ENCODE measurements around the gene TASOR2. TPM values are rescaled to one million over a fixed set of nuclear protein-coding genes. Genes with fewer than 3 reads are reported as not detected.
A peak's percentile ranks its signal among the peaks of the same experiment; 100 is the strongest.

Gene TASOR2
- total RNA-seq, 1 donor from 2014 or later: 86.1 TPM

DNA sequence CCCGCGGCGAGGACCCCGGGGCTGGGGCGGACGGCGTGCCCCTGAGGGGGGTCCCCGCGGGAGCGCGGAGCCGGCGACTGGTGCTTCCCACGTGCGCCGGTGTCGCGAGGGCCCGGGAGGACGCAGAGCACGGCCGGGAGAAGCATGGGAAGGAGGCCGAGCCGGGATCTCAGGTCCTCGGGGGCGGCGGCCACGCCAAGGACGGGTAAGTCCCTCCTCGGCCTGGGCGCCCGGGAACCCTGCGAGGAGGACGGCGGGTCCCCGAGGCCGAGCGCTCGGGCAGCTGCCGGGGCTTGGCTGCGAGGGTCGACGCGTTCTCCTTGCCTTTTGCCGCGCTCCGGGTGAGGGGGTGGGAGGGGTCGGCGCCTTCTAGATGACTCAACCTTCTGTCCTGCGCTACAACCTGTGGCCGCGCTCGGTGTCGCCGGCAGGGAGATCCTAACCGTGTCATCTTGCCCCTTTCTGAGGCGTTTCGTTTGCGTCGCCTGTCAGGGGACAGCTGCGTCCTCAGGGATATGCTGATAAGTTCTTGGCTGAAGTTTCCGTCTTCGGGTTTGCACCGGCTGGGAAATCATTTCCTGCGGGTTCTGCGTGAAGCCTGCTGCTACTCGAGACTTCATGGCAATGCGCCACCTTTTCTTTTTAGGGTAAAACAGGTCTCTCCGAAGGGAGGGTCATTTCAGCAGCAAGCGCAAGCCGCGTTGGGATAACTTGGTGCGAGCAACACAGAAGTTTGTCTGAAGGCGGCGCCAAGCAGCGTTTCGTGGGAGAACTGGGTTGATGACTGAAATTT is 529 bp downstream of the TASOR2 start:
- DNase-seq: peak; percentile 28

DNA sequence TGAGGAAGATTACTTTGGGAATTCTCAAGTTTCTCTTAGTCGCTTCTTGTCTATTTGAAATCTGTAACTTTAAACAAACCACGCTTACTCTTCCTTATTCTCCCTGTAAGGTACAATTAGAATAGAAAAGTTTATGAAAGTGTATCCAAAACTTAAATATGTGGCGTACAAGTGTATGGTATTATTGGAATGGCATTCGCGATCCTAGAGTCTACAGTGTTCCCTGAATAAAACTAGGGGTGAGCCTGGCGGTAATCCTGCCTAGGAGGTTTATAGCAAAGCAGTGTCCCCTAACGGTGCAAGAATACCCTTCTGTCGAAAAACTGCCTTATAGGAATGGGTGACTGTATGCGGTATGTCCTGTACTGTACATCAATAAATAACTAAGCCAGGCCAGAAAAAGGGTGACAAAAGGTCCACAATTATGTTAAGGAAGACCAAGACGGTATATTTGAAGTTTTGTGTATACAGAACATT is 1.2 kb downstream of the TASOR2 start:
- no peak for DNase-seq

DNA sequence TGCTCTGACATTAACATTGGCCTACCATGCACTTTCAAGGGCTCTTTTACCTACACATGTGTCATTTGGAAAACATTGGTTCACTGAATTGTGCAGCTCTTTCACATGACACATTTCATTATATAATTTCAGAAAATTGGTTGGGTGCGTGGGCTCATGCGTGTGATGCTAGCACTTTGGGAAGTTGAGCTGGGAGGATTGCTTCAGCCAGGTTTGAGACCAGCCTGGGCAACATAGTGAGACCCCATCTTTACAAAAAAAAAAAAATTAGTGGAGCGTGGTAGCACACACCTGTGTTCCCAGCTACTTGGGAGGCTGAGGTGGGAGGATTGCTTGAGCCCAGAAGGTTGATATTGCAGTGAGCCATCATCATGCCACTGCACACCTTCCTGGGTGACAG is 3.9 kb downstream of the TASOR2 start:
- DNase-seq: no peak

DNA sequence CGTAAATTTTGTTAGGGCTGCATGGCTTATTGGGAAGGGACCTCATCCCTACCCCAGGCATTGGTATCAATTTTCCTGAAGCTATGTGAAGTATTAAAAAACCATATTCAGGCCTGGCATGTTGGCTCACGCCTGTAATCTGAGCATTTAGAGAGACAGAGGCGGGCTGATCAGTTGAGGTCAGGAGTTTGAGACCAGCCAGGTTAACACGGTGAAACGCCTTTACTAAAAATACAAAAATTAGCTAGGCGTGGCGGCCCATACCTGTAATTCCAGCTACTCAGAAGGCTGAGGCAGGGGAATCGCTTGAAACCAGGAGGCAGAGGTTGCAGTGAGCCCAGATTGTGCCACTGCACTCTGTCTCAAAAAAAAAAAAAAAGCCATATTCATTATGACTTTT is 7.1 kb downstream of the TASOR2 start:
- DNase-seq: no peak

DNA sequence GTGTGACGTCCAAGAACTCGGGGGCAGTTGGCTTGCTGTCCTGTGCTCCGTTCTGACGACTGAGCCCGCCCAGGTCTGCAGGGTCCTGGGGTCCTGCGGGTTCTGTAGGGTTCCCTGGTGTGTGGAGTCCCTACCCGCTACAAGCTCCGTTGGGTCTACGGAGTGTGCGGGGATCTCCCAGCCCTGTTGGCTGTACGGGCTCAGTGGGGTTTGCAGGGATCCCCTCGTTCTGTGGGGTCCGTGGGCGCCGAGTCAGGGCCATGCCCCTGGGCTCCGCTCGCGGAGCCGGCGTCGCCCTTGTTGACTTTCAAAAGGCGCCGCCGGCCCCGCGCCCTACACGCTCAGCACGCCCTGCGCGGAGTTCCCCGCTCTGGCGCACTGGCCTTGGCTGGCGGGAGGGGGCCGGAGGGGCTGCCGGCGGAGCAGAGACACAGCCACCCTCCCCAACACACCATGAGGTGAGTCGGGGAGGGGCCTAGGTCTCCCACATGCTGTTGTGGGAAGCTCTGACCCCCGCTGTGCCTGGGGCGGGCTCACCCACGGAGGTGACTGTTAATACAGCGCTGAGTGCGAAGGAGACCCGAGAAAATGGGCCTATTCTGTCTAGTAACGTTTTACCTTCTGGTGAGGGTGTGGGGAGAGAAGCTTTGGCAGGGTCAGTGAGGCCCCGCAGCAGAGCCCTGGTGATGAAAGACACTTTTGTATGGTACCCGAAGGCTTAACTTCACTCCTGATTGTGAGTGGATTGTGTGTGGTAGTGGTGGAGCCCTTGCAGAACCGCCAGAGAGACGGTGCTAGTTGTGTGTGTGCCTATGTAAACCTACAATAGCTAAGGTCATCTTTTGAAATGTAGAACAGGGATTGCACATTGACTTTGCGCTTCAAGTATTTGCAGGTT is 8.1 kb downstream of the TASOR2 start:
- peak; percentile 13 for DNase-seq

DNA sequence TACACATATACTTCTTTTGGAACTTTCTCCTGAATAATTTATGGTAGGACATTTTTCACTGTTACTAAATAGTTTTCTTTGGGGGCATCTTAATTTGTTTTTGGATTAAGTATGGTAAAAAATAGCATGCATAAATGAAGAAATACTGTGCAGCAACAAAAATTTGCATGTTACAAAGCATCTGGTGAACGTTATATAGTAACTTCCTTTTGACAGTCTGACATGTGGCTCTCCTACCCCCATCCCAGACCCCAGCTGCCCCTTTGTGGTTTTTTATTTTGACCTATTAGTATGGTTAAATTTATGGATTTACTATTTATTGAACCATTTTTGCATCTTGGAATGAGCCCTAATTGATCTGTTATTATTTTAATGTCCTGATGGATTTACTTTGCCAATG is 9.9 kb downstream of the TASOR2 start:
- no peak for DNase-seq

DNA sequence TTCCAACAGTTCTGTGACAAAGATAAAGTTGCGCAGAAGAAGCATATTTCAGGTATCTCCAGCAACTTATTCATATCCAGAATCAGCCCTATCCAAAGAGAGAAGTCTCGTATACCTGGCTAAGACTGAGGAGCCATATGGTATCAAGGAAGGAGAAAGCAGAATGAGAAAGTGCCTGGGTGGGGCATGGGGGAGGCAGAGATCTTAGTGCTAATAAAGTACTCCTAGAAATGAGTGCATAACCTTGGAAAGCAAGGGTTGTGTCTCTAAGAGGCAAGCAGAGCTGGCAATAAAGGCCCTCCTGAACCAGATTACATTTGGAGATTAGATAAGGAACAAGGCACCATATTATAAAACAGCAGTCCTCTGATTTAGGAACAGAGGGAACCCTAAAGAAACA is 12.7 kb downstream of the TASOR2 start:
- DNase-seq: no peak

DNA sequence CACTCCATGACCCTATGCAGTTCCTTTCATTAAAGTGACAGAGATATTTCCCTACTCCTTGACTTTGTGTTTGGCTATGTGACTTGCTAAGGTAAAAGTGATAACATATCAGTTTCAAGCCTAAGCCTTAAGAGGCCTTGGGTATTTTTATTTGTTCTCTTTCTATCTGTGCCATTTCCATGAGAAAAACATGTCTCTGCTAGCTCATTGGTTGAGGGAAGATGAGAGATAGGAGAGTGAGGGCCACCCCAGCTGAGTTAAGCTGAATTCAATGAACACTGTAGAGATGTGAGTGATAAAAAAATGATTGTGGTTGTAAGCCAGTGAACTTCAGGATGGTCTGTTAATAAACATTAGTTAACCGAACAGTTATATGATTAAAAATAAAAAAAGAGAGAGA is 13.4 kb downstream of the TASOR2 start:
- DNase-seq: no peak

DNA sequence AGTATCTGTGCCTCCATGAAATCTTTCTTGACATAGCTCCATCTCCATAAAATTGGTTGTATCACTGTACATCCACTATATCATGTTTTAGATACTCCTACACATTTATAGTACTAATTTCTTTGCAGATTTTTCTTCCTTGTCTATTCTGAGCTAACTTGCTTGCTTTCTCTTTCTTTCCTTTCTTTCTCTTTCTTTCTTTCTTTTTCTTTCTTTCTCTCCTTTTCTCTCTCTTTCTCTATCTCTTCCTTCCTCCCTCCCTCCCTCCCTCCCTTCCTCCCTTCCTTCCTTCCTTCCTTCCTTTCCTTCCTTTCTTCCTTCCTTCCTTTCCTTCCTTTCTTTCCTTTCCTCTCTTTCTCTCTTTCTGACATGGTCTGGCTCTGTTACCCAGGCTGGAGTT is 23.7 kb downstream of the TASOR2 start:
- DNase-seq: no peak

DNA sequence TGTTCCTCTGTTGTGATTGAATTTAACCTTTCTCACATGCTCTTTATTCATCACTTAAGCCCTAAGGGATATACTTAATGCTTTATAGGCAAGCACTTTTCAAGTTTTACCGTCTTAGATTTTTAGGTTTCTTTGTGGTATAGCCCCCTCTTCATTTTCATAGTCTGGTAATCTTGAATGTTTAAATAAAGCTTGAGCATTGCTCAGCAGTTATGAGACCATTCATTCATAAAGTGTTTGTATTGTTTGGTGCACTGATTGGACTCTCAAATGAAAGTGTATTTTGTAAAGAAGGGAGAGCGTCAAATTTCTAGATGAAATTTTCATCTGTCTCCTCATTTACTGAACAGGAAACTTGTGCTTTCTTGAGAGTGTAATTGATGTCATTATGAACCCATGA is 25.2 kb downstream of the TASOR2 start:
- no peak for DNase-seq

DNA sequence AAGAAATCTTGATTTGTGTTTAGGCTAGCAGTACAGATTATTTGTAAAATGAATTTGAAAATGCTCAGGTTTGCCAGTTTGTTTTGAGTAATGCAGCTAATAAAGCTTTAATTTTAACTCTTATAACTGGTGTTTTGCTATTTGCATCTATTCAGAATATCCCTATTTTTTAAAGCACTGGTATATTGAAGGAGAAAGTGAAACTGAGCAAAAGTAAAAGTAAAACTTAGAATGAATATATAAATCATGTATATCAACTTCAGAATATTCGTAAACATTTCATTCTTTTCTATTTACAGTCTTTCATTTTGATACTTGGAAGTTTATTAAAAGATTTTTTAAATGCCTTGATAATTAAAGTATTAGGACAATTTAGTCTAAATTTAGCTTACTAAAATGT is 26.2 kb downstream of the TASOR2 start:
- DNase-seq: no peak

DNA sequence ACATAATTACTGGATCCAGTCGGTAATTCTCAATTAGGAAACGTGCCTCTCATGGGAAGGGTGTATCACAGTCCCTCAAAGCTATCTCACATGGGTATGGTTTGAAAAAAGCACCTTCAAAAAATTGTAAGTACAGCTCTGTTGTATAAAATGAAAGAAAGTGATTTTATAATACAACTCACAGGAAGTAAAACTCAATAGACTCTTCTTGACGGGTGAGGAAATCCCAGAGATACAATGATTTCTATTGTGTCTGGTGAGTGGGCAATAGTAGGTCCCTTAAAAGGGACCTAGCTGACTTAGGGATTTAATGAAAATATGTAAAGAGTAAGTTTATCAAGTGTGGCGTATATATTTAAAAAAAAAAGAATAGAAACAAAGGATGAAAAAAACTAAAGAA is 27.0 kb downstream of the TASOR2 start:
- no peak for DNase-seq

DNA sequence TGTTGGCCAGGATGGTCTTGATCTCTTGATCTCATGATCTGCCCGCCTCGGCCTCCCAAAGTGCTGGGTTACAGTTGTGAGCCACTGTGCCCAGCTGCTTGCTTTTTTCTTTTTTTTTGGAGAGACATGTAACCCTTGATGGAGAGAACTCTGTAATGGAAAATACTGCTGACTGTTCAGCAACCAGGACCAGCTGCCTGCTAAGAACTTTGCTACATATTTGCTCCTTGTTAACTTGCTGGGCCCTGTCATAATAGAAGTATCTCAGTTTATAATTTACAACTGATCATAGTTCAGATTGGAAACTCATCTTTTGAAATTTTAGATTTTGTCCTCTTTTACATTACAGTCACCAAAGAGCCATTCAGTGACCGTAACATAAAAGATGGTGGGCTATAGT is 34.9 kb downstream of the TASOR2 start:
- no peak for DNase-seq

DNA sequence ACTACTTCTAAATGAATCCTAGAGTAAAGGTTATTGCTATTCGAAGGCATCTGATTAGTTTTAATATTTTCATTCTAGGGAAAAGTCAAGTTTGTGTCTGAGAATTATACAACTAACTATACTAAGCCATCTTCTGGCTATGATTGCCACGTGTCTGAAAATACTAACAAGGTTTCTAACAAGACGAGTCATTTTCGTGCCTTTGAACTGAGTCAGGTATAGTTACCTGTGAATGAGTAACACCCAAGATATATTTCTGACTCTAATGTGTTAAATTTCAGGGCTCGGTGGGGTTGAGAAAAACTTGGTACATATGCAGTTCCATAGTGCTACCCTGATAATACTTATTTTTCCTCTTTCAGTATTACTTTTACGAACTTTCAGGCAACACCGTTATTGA is 35.5 kb downstream of the TASOR2 start:
- no peak for DNase-seq

DNA sequence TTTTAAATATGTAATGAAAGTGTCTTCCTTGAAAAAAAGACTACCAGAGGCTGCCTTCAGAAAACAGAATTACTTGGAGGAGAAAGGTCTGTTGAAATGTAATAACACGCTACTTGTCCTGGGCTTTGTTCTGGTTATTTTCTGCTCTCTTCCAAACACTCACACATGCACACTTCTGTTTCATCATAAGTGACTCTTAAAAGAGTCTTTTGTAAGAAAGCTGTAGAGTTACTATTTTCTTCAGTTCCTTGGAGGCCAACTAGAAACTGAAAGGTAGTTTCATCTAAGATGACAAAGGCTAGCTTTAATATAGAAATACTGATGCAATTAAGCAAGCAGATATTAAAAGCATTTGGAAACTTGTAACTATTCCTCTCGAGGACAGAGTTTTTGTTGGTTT is 39.1 kb downstream of the TASOR2 start:
- DNase-seq: no peak

DNA sequence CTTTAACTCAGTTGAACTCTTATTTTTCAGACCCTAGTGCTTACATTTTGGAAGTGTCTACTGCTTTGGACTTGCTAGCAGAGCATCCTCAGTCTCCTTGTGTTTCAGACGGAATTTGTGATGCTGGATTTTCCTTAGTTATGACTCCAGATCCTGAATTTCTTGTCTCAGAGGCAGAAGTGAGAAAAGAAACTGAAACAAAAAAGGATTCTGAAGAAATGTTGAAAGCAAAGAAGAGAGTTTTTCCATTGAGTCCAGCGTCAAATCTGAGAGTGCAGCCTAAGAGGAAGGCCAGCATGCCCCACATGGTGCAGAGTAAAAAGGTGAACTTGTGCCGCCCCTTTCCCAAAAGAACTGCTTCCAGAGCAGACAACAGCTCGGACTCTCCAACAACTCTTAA is 46.1 kb downstream of the TASOR2 start:
- DNase-seq: no peak

DNA sequence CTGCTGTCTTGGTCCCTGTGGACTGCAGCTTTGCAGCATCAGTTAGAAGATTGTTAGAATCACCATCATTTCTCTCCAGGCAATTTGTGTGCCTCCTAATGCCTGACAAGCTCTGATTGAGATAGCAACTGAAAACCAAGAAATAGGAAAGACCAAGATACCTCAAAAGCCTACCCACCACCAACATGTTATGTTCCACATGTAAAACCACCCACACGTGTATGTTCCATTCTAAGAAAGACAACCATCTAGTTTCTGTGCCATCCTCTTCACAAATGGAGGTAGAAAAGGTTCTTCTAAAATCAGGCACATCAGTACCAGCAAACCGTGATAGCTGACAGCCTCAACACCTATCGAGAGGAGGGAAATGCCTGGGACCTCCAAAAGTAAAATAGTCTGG is 46.9 kb downstream of the TASOR2 start:
- no peak for DNase-seq

DNA sequence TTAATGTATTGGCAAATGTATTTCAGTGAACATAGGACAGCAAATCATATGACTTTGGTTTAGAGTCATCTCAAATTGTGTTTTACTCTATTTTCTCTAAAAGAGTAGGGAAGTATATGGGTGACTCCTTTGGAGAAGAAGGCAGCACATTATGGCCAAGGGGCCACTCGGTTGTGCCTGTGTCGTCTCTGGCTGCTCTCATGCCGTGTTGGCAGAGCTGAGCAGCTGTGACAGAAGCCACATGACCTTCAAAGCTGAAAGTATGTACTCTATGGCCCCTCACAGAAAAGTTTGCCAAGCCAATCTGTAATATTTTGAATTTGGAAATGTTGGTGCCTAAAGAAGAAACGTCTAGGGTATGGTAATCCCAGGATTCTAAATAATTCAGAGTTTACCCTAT is 47.5 kb downstream of the TASOR2 start:
- no peak for DNase-seq

Other genes starting within 250 kb of the TASOR2 start
- not detected for gene CALML5, start 185.3 kb upstream of the TASOR2 start, total RNA-seq
- not detected for gene CALML3, start 159.9 kb upstream of the TASOR2 start, total RNA-seq
- gene ASB13, start 18.2 kb upstream of the TASOR2 start, total RNA-seq: 14.2 TPM
- gene GDI2, start 128.6 kb downstream of the TASOR2 start, total RNA-seq: 474 TPM
- 10.5 TPM for gene ANKRD16, start 205.1 kb downstream of the TASOR2 start, total RNA-seq
- 39.8 TPM for gene FBH1, start 205.4 kb downstream of the TASOR2 start, total RNA-seq

All from occipital lobe (tissue), 2 donors.